NCI-H2227 (cell line): Measurements from ENCODE around the gene PLCB2.

Source experiments
- DNase-seq: peaks from one replicate; lab custom pipeline; 2025; ENCODE audit not compliant: unreplicated experiment; lab: John Stamatoyannopoulos, UW

The PLCB2 gene

GRCh38 chr15:40307421-40308211 is at the start of gene PLCB2:
Gene PLCB2, minus strand, starts transcription at chr15:40307935. Its CDS starts 263 bp downstream, at chr15:40307672.
- no peak for DNase-seq

- DNase-seq, result peak; percentile 6
Measured at GRCh38 chr15:40357246-40357645, 49.5 kb upstream of the PLCB2 start.

GRCh38 chr15:40355976-40356585 is 48.3 kb upstream of the PLCB2 start:
- no peak for DNase-seq

GRCh38 chr15:40354408-40355171 is 46.9 kb upstream of the PLCB2 start:
- DNase-seq, result peak; percentile 45

GRCh38 chr15:40353697-40354096 is 46.0 kb upstream of the PLCB2 start:
- no peak for DNase-seq

- DNase-seq, result no peak
Measured at GRCh38 chr15:40352281-40352901, 44.7 kb upstream of the PLCB2 start.

GRCh38 chr15:40349163-40349562 is 41.4 kb upstream of the PLCB2 start:
- no peak for DNase-seq

- no peak for DNase-seq
Measured at GRCh38 chr15:40348474-40348870, 40.7 kb upstream of the PLCB2 start.

GRCh38 chr15:40347559-40348473 is 40.1 kb upstream of the PLCB2 start:
- DNase-seq, result no peak

- DNase-seq, result no peak
Measured at GRCh38 chr15:40346579-40347558, 39.1 kb upstream of the PLCB2 start.

- DNase-seq, result no peak
Measured at GRCh38 chr15:40345867-40346578, 38.3 kb upstream of the PLCB2 start.

- DNase-seq, result no peak
Measured at GRCh38 chr15:40345225-40345866, 37.6 kb upstream of the PLCB2 start.

- peak; percentile 40 for DNase-seq
Measured at GRCh38 chr15:40344631-40345120, 36.9 kb upstream of the PLCB2 start.

GRCh38 chr15:40344217-40344616 is 36.5 kb upstream of the PLCB2 start:
- no peak for DNase-seq

GRCh38 chr15:40343512-40343911 is 35.8 kb upstream of the PLCB2 start:
- no peak for DNase-seq

- no peak for DNase-seq
Measured at GRCh38 chr15:40342416-40343320, 34.9 kb upstream of the PLCB2 start.
